ENCODE data around the gene ACTN1.

DNA sequence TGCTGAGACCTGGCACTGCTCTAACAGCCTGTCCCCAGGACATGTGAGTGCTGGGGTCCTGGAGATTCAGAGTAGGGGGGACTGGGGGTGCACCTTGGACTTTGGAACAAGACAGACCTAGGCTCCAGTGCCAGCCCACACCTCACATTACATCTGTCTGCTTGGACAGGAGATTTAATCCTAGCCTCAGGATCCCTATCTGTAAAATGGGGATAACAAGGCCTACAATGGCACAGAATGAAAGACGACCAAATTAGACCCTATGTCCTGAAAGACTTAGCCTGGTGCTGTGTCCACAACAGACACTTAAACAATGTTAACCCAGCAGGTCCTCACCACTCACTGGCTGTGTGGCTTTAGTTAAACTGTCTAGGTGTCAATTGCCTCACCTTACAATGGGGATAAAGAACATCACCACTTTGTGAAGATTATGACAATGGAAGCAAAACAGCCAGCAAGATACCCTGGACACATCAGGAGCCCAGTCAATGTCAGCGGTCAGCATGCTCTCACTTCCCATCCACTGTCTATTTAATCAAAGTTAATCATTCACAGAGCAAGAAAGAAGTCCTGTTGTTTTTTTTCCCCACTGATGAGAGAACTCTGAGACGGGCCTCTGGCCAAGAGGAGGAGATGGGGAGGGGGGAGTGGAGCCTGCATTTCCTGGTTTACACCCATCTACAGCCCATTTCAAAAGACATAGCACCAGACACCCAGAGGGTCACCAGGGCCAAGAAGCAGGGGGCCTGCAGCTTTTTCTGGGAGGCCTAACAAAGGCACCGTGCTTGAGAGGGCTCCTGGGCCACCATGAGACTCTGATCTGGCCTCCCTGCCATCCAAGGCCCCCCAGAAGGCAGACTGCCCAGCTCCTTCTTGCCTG, 40.6 kb downstream of the ACTN1 start:
- TF ChIP-seq POLR2A (IDR thresholded peaks at IDR 0.05), result peak in 1 of 4 donors; percentile 8
- TF ChIP-seq, protein P1, sequence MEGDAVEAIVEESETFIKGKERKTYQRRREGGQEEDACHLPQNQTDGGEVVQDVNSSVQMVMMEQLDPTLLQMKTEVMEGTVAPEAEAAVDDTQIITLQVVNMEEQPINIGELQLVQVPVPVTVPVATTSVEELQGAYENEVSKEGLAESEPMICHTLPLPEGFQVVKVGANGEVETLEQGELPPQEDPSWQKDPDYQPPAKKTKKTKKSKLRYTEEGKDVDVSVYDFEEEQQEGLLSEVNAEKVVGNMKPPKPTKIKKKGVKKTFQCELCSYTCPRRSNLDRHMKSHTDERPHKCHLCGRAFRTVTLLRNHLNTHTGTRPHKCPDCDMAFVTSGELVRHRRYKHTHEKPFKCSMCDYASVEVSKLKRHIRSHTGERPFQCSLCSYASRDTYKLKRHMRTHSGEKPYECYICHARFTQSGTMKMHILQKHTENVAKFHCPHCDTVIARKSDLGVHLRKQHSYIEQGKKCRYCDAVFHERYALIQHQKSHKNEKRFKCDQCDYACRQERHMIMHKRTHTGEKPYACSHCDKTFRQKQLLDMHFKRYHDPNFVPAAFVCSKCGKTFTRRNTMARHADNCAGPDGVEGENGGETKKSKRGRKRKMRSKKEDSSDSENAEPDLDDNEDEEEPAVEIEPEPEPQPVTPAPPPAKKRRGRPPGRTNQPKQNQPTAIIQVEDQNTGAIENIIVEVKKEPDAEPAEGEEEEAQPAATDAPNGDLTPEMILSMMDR (IDR thresholded peaks at IDR 0.05), result no peak

Measured in esophagus squamous epithelium (tissue), 4 donors.